GM21717 (cell line): Measurements from ENCODE around the gene CTSD.

Source experiments
- ATAC-seq: cut with Tn5 transposase; IDR thresholded peaks from one replicate; pipeline ENCODE4 v1.9.1; 2021; ENCODE audit warnings: mild to moderate bottlenecking, moderate library complexity; ENCODE audit not compliant: unreplicated experiment

Gene CTSD

DNA sequence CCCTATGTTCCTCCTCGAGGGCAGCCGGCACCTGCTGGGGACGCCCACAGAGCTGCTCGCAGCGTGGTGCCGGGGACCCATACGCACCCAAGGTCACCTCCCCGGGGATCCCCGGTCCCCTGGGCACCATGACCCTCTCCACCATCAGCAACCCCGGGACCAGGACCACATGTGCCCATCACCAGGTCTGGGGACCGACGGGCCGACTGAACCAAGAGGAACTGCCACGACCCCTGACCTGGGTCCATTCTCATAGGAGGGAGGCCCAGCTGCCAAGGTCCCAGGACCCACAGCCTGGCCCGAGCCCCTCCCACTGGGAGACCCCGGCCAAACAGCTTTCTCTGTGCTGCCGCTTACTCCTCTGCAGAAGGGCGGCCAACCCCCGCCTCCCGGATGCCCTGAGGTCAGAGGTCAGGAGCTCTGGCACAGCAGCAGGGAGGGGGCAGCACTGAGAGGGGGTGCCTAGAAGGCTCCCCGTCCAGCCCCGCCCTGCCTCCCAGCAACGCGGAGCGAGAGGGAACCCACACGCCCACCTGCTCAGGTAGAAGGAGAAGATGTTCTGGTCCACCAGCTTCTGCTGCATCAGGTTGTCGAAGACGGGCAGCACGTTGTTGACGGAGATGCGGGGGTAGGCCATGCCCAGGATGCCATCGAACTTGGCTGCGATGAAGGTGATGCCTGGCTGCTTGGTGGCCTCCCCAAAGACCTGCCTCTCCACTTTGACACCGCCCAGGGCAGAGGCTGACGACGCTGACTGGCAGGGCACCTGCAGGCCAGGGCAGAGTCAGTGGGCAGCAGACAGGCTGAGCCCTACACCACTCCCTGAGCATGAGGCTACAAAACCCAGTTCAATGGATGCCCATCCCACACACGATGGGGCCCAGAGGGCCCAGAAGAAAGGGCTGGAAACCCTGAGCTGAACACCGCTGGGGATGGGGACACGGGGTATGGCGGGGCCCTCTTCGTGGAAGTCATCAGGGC, 6.6 kb downstream of the CTSD start:
- no peak for ATAC-seq

DNA sequence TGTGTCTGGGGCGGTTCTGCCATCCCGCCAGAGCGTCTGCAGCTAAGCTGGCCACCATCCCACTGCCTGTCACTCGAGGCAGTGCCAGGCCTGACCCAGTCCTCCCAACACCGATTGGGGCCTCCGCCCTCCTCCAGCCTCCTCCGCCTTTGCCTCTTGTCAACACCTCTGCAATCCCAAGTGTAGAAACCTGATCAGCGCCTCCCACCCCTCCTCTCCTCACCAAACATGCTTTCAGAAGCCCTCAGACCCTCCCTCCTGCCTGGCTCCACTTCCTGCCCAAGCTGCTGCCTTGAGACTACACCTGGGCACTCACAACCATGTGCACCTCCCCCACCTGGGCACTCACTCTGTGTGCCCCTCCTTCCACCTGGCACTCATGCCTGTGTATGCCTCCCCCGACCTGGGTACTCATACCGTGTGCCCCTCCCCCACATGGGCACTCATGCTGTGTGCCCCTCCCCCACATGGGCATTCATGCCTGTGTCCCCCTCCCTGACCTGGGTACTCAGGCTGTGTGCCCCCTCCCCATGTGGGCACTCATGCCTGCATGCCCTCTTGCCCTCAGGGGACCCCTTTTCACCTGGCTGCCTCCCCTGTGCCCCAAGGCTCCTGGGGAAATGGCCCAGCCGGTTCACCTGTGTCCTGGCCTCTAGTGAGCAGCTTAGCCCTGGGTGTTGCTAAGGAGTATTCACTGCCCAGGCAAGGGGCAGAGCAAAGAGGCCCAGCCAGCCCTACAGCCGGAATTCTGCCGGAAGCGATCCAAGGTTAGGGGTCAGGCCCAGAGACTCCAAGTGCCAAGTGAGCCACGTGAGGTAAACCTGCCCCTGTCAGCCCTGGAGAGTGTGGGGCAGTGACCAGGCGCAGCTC, 7.8 kb downstream of the CTSD start:
- no peak for ATAC-seq

DNA sequence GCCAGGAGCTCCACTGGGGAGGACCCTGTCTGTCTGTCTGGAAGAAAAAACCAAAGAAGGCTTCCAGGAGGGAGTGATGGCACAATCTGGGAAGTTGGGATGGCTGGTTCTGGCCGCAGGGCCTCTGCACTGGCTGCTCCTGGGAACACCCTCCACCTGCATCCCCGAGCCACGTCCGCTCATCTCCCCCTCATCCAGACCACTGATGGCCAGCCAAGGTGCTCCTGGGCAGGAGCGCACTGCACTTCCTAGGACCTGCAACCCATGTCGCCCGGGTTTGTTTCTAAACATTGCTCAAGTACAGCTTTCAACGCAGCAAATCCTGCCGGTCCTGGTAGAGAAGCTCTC, 8.4 kb downstream of the CTSD start:
- no peak for ATAC-seq

DNA sequence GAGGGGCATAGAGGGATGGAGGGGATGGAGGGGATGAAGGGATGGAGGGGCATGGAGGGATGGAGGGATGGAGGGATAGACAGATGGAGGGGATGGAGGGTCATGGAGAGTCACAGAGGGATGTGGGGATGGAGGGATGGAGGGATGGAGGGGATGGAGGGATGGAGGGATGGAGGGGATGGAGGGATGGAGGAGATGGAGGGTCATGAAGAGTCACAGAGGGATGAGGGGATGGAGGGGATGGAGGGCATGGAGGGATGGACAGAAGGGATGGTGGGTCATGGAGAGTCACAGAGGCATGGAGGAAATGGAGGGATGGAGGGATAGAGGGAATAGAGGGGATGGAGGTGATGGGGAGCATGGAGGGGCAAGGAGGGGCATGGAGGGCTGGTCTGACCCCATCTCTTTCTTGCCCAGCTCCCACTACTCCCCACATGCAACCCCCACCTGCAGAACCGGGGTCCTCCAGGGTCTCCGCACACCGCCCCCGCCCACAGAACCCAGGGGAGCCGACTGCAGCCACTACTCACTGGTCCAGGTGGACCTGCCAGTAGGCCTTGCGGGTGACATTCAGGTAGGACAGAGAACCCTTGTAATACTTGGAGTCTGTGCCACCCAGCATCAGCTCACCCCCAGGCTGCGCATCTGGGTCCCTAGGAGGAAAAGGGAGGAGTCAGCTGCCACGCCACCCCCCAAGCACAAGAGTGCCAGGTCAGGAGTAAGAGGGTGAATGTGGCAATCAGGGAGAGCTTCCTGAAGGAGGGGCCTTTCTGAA, 9.2 kb downstream of the CTSD start:
- ATAC-seq = no peak

DNA sequence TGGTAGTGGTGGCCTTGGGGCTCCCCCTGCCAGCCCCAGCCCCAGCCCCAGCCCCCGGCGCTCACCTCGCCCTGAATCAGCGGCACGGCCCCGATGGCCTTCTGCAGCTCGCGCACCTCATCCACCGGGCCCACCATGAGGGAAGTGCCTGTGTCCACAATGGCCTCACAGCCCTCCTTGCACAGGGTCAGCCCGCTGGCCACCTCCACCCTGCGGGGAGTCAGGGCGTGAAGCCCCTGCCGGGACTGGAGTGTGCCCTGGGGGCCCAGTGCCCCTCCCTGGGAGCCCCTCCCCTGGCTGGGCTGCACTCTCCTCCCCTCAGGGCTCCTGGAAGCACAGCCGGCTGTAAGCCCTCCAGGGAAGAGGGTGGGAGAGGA, 9.8 kb downstream of the CTSD start:
- ATAC-seq = no peak

DNA sequence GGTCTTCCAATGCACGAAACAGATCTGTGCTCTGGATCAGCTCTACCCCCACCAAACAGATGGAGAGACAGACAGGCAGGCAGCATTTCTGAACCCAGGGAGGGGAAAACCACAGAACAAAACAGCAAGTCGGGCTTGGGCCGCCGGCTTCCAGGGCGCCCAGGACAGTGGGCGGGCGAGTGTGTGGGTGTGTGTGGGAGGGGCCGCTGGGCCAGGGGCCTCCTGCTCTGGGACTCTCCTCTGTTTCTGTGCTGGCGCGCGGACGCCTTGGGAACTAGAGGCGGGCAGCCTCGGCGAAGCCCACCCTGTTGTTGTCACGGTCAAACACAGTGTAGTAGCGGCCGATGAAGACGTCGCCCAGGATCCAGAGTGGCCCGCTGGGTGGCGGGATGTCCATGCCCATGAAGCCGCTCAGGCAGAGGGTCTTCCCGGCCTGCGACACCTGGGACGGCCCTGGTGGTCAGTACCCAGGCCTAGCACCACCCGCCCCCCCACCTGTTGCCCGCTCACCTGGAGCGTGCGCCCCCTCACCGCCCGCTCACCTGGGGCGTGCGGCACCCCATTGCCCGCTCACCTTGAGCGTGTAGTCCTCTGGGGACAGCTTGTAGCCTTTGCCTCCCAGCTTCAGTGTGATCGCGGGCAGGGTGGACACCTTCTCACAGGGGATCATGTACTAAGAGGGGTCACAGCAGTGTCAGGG, 10.3 kb downstream of the CTSD start:
- no peak for ATAC-seq

DNA sequence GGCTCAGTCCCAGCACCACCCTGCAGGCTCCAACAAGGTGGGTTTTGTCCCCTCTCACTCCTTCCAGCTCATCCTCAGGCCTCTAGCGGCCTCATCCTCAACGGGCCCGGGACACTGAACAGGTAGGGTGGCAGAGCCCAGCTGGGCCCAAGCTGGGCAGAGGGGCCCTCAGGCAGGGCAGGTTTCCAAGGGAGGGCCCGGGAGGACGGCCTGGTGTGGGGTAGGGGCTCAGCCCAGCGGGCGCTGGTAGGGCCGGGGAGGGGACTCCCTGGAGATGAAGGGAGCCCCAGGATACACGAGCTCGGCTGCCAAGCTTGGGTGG, 10.9 kb downstream of the CTSD start:
- ATAC-seq = no peak

DNA sequence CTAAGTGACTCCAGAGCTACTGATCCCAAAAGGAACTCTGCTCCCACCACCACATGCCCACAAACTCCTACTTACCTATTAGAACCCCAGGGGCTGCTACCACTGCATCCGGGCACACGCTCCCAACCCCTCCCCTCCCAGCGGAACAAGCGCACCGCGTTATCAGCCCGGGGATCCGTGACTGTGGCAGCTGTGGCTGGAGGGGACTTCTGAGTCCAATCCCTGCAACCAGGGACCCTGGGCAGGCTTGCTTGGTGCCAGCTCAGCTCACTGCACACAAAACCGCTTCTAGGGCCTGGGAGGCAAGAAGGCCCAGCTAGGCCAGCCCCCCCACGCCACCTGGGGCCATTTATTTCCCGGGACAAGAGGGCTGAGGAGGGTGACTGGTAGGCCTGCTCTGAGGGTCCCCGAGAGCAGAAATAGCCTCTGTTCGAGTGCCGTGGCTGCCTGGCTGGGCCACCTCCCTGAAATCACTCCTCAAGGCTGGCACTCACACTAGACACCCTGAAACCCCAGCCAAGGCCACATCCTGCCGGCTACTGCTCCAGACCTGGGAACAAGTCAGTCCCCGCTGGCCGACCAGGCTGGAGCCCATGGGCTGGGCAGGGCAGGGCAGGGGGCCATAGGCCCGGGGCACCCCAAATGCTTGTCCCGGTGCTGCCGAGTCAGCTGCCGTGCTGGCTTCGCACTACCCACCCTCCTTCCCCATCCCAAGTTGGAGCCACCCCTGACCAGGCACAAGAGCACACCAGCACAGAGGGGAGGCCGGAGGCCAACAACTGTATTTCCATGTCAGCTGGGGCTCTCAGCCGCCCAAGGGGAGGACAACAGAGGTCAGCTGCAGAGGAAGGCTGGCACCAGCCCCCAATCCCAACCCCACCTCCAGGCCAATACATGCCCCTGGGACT, 11.5 kb downstream of the CTSD start:
- ATAC-seq = no peak

DNA sequence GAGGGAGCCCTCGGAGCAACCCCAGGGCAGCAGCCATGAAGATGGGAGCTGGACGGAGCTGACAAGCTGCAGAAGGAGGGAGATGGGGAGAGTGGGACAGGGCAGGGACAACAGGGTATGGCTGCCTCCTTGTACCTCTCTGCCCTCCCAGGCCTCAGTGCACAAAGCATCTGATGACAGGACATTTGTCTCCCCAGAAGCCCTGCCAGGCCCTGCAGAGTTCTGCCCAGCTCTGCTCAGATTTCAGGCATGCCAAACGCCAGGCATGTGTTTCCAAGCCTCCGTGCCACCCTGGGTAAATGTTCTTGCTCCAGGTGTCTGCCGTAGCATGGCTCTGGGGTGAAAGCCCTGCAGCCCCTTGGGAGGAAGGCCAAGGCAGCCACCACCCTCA, 12.2 kb downstream of the CTSD start:
- ATAC-seq = no peak

DNA sequence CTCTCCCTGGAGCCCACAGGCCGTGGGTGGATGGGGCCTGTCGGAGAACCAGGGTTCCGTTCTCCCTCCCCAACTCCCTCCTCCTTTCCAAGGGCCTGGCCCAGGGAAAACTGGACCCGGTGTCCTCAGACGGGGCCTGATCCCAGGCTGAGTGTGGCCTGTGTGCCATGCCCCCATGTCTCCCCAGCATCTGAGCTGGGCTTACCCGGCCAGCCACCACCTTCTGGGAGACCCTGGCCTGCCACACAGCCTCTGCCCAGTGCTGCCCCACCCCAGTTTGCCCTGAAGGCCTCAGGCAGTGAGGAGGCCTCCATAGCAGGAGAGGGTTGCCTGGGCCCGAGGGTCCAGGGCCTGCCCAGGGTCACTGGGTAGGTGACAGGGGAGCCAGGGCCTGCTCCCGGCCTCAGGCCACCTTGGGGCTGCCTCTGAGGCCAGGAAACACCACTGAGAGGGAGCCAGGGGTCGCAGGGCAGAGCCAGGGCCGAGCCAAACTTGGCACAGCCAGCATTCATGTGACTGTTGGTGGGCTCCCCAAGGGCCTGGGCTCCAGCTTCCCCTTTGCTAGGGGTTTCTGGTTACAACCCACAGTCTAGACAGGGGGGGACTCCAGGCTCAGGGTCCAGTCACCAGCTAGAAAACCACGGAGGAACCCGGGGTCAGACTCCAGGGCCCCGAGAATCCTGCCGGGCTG, 12.7 kb downstream of the CTSD start:
- ATAC-seq = no peak

DNA sequence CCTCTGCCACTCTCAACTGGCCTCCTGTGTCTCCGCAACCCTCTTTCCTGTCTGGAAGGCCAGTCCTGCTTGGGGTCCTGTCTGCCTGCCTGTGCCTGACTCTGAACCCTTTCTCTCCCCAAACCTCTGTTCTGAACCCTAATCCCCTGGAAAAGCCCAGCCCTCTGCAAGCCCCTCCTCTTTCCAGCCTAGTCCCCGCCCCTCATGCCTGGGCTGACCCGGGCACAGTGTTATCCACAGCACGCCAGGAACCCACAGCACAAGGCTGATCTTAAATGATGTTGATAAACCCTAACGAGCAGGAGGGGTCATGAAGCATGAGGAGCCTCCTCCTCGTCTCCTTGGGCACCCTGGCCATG, 13.3 kb downstream of the CTSD start, which contains the start of gene IFITM10:
Gene IFITM10, minus strand, starts transcription at position 115 of the 359 bp plus-strand sequence. CDS start 153 bp downstream, outside the sequence.
- no peak for ATAC-seq

DNA sequence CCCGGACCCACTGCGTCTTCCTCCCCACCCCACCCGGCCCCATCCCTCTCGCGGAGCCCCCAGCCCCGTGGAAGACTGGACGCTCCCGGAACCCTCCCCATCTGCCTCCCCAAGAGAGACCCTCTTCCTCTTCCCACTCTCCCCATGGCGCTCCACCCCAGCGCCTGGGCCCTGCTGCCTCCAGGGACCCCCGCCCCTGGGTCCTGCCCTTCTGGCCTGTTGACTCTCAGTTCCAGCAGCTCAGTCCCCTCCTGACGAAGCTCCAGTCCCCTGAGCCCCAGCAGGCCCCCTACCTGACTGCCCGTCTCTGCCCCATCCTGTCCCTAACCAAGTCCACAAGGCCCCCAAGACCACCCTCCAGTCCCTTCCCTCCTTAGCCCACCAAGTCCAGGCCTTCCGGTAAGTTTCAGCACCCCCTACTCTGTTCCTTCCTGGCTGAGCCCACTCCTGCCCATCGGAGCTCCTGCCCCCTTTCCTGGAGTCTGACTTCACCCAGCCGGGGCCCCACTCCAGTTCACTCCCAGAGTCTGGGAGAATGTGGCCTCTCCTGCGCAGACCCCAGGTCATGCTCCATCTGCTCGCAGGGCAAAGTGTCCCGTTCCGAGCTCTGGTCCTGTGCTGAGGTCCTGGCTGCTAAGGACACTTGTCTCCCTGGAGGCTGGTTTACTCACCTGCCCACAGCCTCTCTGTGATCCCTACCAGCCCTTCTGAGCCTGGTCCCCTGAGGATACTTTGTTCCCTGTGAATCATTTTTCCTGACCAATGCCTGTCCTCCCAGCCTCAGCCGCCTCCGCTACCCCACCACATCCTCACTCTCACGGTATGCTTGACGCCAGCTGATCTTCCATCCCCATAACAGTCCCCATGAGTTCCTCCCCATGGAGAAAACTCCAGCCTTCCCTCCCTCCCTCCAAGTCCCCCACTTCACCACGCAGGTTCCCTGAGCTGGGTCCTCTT, 14.1 kb downstream of the CTSD start:
- no peak for ATAC-seq

DNA sequence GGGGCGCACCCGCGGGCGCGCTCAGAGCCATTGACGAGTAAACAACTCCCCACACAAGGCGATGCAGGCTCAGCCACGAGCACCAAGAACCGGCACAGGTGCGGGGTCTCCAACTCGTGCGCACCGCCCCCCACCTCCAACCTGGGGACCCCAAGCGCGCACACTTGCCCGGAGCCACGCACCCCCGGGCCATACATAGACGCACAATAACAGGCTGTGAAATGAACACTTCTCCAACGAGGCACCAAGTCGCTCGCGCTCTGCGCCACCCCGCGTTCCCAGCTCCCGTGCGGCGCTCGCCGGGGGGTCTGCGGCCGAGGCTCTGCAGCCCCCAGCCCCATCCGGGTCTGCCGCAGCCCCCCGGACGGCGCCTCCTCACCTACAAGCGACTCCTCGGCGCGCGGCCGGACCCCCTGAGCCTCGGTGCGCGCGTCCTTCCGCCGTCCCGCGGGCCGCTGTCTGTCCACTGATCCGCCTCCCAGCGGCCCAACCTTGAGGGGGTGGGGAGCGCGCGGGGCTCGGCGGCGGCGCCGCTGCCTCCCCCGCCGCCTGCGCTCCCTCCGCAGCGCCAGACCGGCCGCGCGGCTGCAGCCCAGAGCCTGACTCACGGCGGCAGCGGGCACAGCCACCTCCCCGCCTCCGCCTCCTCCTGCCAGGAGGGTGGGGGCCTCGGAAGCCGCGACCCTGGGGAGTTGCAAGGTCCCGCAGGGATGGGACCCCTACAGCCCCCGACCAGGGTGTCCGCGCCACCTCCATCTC, 14.9 kb downstream of the CTSD start:
- no peak for ATAC-seq

DNA sequence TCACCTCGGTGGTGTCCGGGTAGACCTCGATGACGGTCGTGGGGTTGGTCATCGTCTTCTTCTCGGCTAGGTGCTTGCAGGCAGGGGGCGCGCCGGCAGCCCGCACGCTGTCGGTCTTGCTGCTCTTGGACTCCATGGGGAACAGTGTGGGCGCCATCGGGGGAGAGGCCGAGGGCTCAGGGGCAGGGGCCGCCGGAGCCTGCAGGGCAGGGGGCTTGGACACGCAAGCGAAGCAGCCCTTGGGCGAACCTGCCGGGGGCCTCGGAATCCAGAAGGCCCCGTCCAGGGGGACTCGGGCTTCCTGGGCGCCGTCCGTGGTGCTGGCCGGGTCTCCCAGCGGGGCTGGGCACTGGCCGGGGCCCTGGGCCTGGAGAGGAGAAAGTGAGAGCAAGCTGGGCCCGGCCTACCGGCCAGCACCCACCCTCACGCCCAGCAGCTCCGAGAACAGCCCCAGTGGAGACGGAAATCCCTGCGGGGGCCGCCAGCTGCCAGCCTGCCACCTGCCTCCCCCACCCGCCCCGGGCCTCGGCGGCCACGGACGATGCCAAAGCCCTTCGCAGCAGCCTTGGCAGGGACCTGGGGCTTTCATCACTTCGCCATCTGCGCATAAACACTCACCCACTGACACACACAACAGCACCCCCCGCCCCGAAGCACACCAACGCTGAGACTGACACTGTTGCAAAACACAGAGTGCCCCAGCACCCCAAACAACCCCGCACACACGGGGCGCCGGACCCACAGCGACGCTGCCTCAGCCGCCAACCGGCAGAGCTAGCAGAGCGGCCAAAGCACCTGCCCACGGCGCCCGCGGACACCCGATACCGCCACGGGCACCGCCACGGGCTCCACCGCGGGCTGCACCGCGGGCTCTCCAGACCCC, 15.7 kb downstream of the CTSD start:
- no peak for ATAC-seq

DNA sequence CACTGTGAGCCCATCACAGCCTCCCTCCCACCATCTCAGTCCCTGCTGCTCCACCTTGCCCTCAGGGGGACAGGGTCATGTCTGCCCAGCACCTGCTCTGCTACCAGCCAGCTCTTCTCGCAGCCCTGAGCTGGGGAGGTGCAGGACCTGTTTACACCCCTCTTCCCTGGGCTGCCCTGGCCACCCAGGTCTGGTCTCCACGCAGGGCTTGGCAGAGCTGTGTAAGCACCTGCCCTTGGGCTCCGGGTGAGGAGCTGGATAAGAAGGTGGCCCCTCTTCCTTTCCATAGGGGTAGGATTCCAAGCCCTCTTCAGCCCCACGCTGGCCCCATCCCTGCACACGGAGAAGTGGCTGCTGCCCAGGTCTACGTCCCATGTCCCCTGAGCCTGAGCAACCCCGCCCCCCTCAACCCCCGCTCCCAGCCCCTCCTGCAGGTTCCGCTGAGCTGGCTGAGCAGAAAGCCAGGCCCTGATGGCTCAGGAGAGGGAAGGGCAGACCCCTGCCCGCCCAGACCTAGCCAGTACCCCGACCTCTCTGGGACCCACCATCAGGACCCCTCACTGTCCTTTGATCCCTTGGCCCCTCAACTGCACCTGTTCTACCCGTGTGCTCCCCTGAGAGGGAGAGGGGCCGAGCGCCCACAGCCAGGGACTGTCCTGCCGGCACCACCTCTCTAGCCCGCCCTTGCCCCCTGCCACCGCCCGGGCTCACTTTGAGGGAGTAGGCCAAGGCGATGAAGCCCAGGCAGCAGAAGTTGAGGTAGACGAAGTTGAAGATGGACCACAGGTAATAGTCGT, 16.6 kb downstream of the CTSD start:
- no peak for ATAC-seq
